Right atrium auricular region (tissue), 2 donors: ENCODE data around the gene WT1. TPM values are rescaled to one million over a fixed set of nuclear protein-coding genes. Genes with fewer than 3 reads are reported as not detected.
"Not testable (repeated sequence)": the region's sequence is repeated elsewhere in the genome, so short reads cannot be mapped to it uniquely, and the experiment has no call there.

Experiments used
- DNase-seq: peaks from one replicate; pipeline ENCODE4 v3.0.0-alpha.2; 2019; ENCODE audit warnings: low spot score
- H3K27ac ChIP-seq, 2 donors: fragments of 200-600 bp; sonication (generic); 1 replicate in 1 of 2; 2 replicates in 1 of 2; pipeline ENCODE4 v1.5.1; 2016 to 2019
- H3K27me3 ChIP-seq, 2 donors: fragments of 200-600 bp; sonication (generic); one replicate each; pipeline versions ENCODE4 v1.5.1 to v1.6.0; 2017 to 2019
- H3K36me3 ChIP-seq: fragments of 200-600 bp; sonication (generic); one replicate; pipeline ENCODE4 v1.5.1; 2016
- H3K4me1 ChIP-seq, 2 donors: fragments of 200-600 bp; sonication (generic); one replicate each; pipeline versions ENCODE4 v1.5.1 to v1.6.0; 2017 to 2019
- H3K4me3 ChIP-seq, 2 donors: fragments of 200-600 bp; sonication (generic); 1 replicate in 1 of 2; 2 replicates in 1 of 2; pipeline ENCODE4 v1.5.1; 2017 to 2019; ENCODE audit warnings: mild to moderate bottlenecking in 1 of 2, moderate library complexity in 1 of 2
- H3K9me3 ChIP-seq, 2 donors: fragments of 200-600 bp; sonication (generic); one replicate each; pipeline ENCODE4 v1.5.1; 2019
- total RNA-seq, 2 donors: library from RNA; depleted of rRNA; stranded (reverse); fragments of >200 nt; gene quantifications; one replicate each; pipeline ENCODE4 v1.1.0, GENCODE V29; 2016
- TF ChIP-seq, protein P1 (sequence below), 2 donors: fragments of 200-600 bp; sonication (generic); IDR thresholded peaks; one replicate each; pipeline ENCODE4 v1.5.1; 2019; ENCODE audit warnings: antibody characterized with exemption in 2 of 2

The WT1 gene
- total RNA-seq: 10 to 100 TPM in 1 of 2 donors, 1 to 10 TPM in 1; 8.1 to 10.6 TPM

DNA sequence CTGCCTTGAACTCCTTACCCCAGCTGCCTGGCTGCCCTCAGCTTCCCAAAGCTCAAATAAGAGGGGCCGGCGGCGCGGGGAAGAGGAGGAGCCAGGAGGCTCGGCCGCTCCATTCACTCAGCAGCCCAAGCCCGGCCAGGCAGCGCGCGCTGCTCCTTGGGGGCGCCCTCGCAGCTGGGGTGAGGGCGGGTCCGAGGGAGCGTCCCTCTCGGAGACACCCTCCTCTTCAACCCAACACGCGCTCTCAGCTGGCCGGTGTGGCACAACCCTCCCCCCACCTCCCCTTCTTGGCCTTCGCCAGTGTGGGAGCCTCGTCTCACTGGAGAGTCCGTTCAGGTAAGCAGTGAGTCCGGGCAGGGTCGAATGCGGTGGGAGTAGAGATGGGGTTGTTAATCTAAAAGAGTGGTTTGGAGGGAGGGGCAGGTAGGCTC lies at the start of gene WT1:
Gene WT1, minus strand, starts transcription at position 29 of the 431 bp plus-strand sequence.
- Histone ChIP-seq H3K27ac (peak within 1 kb of the TSS; percentile 72 to 83), H3K4me3 (peak within 1 kb of the TSS; percentile 35 to 61), H3K27me3 (peaks cover 35 to 39% of the 10 kb centered on the region in 2 donors), H3K4me1 (peaks cover 0 to 37% of the 10 kb centered on the region in 2 donors), H3K36me3 (no peaks in the 10 kb centered on the region), H3K9me3 (no peaks in the 10 kb centered on the region)
- DNase-seq: no peak
- TF ChIP-seq, protein P1, sequence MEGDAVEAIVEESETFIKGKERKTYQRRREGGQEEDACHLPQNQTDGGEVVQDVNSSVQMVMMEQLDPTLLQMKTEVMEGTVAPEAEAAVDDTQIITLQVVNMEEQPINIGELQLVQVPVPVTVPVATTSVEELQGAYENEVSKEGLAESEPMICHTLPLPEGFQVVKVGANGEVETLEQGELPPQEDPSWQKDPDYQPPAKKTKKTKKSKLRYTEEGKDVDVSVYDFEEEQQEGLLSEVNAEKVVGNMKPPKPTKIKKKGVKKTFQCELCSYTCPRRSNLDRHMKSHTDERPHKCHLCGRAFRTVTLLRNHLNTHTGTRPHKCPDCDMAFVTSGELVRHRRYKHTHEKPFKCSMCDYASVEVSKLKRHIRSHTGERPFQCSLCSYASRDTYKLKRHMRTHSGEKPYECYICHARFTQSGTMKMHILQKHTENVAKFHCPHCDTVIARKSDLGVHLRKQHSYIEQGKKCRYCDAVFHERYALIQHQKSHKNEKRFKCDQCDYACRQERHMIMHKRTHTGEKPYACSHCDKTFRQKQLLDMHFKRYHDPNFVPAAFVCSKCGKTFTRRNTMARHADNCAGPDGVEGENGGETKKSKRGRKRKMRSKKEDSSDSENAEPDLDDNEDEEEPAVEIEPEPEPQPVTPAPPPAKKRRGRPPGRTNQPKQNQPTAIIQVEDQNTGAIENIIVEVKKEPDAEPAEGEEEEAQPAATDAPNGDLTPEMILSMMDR (IDR thresholded peaks at IDR 0.05): no peak

- H3K27me3 ChIP-seq: no peaks in the 10 kb centered on the region
- H3K4me1 ChIP-seq: peaks cover 0 to 14% of the 10 kb centered on the region in 2 donors
- no peak overlapping the region for H3K27ac ChIP-seq
- H3K36me3 ChIP-seq: no peaks in the 10 kb centered on the region
- TF ChIP-seq, protein P1 (IDR thresholded peaks at IDR 0.05): no peak
- no peak overlapping the region for H3K4me3 ChIP-seq
- DNase-seq: no peak
- H3K9me3 ChIP-seq: no peaks in the 10 kb centered on the region
Measured at GRCh38 chr11:32479291-32479690, 44.0 kb upstream of the WT1 start.

DNA sequence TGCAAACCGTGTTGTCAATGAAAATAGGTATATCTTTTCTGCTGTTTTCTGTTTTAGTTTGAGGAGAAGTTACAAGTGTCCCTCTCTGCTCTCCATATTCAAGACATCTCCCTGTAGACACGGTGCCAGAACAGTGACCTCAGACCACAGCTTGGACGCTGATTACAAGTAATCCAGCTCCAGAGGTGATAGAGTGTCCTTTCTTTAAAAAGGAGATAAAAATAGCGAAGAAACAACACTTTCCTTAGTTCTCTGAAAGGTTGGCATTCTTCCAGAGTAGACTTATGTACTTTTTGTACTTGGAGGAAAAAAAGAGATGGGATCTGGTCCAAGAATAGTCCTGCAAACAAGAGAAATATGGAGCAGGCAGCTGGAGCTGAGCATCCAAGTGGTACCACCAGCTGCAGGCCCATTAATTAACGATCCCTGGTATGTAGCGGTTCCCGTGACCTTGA lies 43.0 kb upstream of the WT1 start:
- H3K9me3 ChIP-seq: no peaks in the 10 kb centered on the region
- H3K36me3 ChIP-seq: no peaks in the 10 kb centered on the region
- TF ChIP-seq, protein P1 (IDR thresholded peaks at IDR 0.05): no peak
- no peak for DNase-seq
- peaks cover 0 to 14% of the 10 kb centered on the region in 2 donors for H3K4me1 ChIP-seq
- H3K27me3 ChIP-seq: no peaks in the 10 kb centered on the region
- H3K4me3 ChIP-seq: no peak overlapping the region
- no peak overlapping the region for H3K27ac ChIP-seq

GRCh38 chr11:32473282-32473909 lies 38.1 kb upstream of the WT1 start:
- Histone ChIP-seq H3K9me3 (no peaks in the 10 kb centered on the region), H3K4me3 (no peak overlapping the region), H3K36me3 (no peaks in the 10 kb centered on the region), H3K4me1 (peaks cover 0 to 4% of the 10 kb centered on the region in 2 donors), H3K27me3 (no peaks in the 10 kb centered on the region), H3K27ac (no peak overlapping the region)
- DNase-seq: no peak
- TF ChIP-seq, protein P1 (IDR thresholded peaks at IDR 0.05): no peak

GRCh38 chr11:32472226-32472625 lies 36.9 kb upstream of the WT1 start:
- Histone ChIP-seq H3K27ac (no peak overlapping the region), H3K9me3 (no peaks in the 10 kb centered on the region), H3K4me3 (no peak overlapping the region), H3K27me3 (no peaks in the 10 kb centered on the region), H3K4me1 (no peaks in the 10 kb centered on the region), H3K36me3 (no peaks in the 10 kb centered on the region)
- no peak for DNase-seq
- TF ChIP-seq, protein P1 (IDR thresholded peaks at IDR 0.05): no peak

DNA sequence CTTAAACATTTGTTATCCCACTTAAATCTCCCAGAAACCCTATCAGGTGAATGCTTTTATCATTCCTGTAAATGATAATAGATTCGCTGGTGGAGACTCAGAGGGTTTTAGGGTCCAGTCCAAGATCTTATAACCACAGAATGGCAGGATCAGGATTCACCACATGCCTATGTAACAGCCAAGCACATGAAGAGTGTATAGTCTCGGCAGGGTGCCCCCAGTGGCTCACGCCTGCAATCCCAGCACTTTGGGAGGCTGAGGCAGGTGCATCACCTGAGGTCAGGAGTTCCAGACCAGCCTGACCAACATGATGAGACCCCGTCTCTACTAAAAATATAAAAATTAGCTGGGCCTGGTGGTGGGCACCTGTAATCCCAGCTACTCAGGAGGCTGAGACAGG lies 36.2 kb upstream of the WT1 start:
- H3K36me3 ChIP-seq, H3K4me1 ChIP-seq, H3K27ac ChIP-seq, DNase-seq, H3K27me3 ChIP-seq, H3K4me3 ChIP-seq, H3K9me3 ChIP-seq: not testable (repeated sequence)
